GM10266 (cell line): ENCODE results near the gene ANK3.

Experiments
- DNase-seq: peaks from one replicate; pipeline ENCODE4 v3.0.0; 2012; ENCODE audit errors: extremely low spot score
- CTCF ChIP-seq: IDR thresholded peaks from 2 replicates; pipeline ENCODE4 v1.5.1; 2012; ENCODE audit warnings: mild to moderate bottlenecking, low read depth; ENCODE audit not compliant: control insufficient read depth, insufficient read depth; ENCODE audit errors: missing control alignments

The ANK3 gene

GRCh38 chr10:60358282-60358681 lies 31.4 kb downstream of the ANK3 start:
- TF ChIP-seq CTCF: no peak
- peak; percentile 36 for DNase-seq

GRCh38 chr10:60353519-60354258 lies 36.0 kb downstream of the ANK3 start:
- no peak for DNase-seq
- no peak for TF ChIP-seq CTCF

GRCh38 chr10:60352105-60352504 lies 37.6 kb downstream of the ANK3 start:
- no peak for DNase-seq
- no peak for TF ChIP-seq CTCF

- TF ChIP-seq CTCF: no peak
- DNase-seq: peak; percentile 29
Measured at GRCh38 chr10:60351191-60351853, 38.4 kb downstream of the ANK3 start.

GRCh38 chr10:60350400-60350799 lies 39.3 kb downstream of the ANK3 start:
- no peak for DNase-seq
- no peak for TF ChIP-seq CTCF

- no peak for TF ChIP-seq CTCF
- DNase-seq: no peak
Measured at GRCh38 chr10:60349426-60349825, 40.2 kb downstream of the ANK3 start.

- no peak for DNase-seq
- no peak for TF ChIP-seq CTCF
Measured at GRCh38 chr10:60348982-60349381, 40.7 kb downstream of the ANK3 start.
